Right lobe of liver (tissue), 4 donors: ENCODE data around the gene RAET1E.

Source experiments
- POLR2A ChIP-seq: fragments of 450-650 bp; IDR thresholded peaks from one replicate; pipeline ENCODE4 v1.6.1; 2017; ENCODE audit warnings: antibody characterized with exemption, mild to moderate bottlenecking
- TF ChIP-seq, protein P1 (sequence below), 4 donors: fragments of 200-600 bp in 3 of 4; fragments of 450-650 bp in 1 of 4; IDR thresholded peaks; one replicate each; pipeline versions ENCODE4 v1.5.1 to v1.8.0; 2016 to 2022; ENCODE audit warnings: antibody characterized with exemption in 4 of 4, mild to moderate bottlenecking in 2 of 4
- donor health status: DM: no; HTN: no; CAD: no.
- donor health status: DM: no; HTN: no; CAD: no.
- donor health status: DM: no; HTN: yes; CAD: no.

DNA sequence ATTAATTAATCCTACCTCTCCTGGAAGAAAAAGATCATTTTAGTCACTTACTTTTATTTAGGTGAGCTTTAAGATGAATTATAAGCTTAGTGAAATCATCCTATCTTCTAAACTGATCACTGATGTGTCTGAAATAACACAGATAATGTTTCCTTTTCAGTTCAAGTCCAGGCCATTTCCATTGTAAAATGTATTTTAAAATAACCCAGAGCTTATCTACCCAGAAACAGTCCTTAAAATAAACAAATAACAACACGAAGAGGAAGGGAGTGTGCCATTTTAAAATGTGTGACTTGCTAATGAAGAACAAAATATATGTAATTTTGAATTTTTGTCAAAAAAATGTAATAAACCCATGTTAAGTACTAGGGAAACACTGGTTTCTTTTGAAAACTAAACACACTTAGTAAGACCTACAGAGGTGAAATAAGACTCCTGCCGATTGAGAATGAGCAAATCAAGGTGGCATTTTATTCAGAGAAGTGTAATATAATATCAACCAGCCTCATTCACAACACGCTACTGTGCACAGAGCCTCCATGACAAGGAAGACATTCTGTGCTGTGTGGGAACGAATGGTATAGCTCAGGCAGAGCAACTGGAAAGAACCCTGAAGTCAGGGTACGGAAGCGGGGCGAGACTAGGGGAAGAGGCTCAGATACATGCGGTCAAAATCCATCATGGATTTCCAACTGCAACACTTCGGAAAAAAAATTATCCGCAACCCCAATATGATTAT is 41.5 kb downstream of the RAET1E start:
- TF ChIP-seq, protein P1, sequence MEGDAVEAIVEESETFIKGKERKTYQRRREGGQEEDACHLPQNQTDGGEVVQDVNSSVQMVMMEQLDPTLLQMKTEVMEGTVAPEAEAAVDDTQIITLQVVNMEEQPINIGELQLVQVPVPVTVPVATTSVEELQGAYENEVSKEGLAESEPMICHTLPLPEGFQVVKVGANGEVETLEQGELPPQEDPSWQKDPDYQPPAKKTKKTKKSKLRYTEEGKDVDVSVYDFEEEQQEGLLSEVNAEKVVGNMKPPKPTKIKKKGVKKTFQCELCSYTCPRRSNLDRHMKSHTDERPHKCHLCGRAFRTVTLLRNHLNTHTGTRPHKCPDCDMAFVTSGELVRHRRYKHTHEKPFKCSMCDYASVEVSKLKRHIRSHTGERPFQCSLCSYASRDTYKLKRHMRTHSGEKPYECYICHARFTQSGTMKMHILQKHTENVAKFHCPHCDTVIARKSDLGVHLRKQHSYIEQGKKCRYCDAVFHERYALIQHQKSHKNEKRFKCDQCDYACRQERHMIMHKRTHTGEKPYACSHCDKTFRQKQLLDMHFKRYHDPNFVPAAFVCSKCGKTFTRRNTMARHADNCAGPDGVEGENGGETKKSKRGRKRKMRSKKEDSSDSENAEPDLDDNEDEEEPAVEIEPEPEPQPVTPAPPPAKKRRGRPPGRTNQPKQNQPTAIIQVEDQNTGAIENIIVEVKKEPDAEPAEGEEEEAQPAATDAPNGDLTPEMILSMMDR (IDR thresholded peaks at IDR 0.05), result no peak
- no peak for TF ChIP-seq POLR2A
